NCI-H446 (cell line): ENCODE results near the gene CLTB.

ENCODE experiments used
- DNase-seq, 2 experiments: peaks; one replicate each; lab custom pipeline; 2025; lab: John Stamatoyannopoulos, UW

The CLTB gene

GRCh38 chr5:176352116-176352878 is 64.0 kb downstream of the CLTB start:
- no peak for DNase-seq

DNA sequence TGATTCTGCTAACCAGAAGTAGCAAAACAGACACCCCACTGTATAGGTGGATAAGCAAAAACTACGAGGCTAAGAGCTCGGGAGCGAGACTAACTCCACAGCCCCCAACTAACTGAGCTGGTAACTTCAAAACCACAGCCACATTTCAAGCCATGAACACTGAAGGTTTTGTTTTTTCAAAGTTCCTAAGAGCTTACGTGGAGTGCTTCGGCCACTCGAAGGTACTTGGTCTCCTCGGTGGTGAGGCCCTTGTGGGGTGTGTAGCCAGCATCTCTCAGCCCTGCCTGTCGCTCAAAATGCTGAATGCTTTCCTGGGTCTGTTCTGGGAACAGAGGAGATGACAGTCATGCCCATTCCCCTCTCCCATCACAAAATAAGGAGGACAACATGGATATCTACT is 65.9 kb downstream of the CLTB start:
- no peak for DNase-seq

DNA sequence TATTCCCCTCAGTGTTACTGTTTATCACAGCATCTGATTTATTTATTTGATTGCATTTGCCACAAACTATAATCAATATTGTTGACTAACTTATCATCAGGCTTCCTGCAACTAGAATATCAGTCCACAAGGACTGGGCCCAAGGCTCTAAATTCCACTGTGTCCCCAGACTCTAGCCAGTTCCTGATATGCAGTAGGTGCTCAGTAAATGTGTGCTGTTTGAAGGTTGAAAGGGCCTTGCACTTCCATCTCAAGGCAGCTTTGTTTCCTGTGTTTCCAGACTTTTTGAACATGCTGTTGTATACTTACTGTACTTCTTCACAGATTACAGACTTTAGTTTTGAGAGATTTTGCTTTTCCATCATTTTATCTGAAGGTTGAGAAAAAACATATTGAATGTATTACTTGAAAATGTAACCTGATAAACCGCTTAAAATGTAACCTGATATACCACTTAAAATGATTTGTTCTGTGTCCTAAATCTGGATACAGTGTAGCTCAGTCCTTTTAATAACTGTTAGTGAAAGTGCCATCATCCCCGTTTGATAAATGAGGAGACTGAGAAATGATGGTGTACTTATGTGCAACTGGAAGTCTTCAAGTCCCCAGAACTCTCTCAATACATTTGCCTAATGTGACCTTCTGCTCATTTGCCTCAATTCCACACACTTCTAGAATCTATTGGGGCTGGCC is 73.4 kb downstream of the CLTB start:
- DNase-seq, result no peak
